Muscle of leg (tissue), 16 donors: ENCODE data around the gene KDM8. TPM values are rescaled to one million over a fixed set of nuclear protein-coding genes. Genes with fewer than 3 reads are reported as not detected.

Source experiments
- DNase-seq: peaks from one replicate; pipeline ENCODE4 v3.0.0; 2013
- H3K27ac ChIP-seq: one replicate; pipeline ENCODE4 v1.5.1; 2013; ENCODE audit warnings: mild to moderate bottlenecking, low read length, control low read depth
- H3K27me3 ChIP-seq: one replicate; pipeline ENCODE4 v1.6.1; 2013; ENCODE audit warnings: low read length; ENCODE audit not compliant: control insufficient read depth, insufficient read depth
- H3K36me3 ChIP-seq: one replicate; pipeline ENCODE4 v1.6.1; 2013; ENCODE audit warnings: low read length; ENCODE audit not compliant: control insufficient read depth, insufficient read depth
- H3K4me1 ChIP-seq: one replicate; pipeline ENCODE4 v1.6.1; 2013; ENCODE audit warnings: low read length; ENCODE audit not compliant: control insufficient read depth, insufficient read depth
- H3K4me3 ChIP-seq: one replicate; pipeline ENCODE4 v1.5.1; 2013; ENCODE audit warnings: low read length, control low read depth
- H3K9me3 ChIP-seq: replicated peaks from 2 replicates; pipeline ENCODE4 v1.6.1; 2013; ENCODE audit warnings: low read depth, low read length; ENCODE audit not compliant: control insufficient read depth
- WGBS: methylation state at CpG from one replicate; pipeline ENCODE4 v1.1.5; 2013; ENCODE audit warnings: missing lambda C conversion rate; ENCODE audit not compliant: insufficient coverage; 5-methylcytosine and 5-hydroxymethylcytosine counted together
- long read RNA-seq, 11 donors: transcript quantifications; one replicate each; lab custom pipeline, GENCODE V29; 2026
- polyA plus RNA-seq, 8 donors: library from polyadenylated mRNA; unstranded; fragments of 120-200 nt; gene quantifications; one replicate each; pipeline versions ENCODE4 v1.2.1 to v1.2.3, GENCODE V29; 2013; ENCODE audit warnings: inconsistent platforms in 1 of 8, low replicate concordance in 1 of 8; ENCODE audit not compliant: insufficient read length in 8 of 8, insufficient read depth in 1 of 8
- total RNA-seq: library from RNA; stranded (reverse); fragments of 120-200 nt; gene quantifications from one replicate; pipeline ENCODE4 v1.2.4, GENCODE V29; 2013

The KDM8 gene
- total RNA-seq: 5.4 TPM
- 1 to 10 TPM; 4.1 to 7.8 (median 5.5) TPM for polyA plus RNA-seq
- long read RNA-seq, donor 1: 0 reads
- long read RNA-seq, donor 2: 0 reads
- long read RNA-seq, donor 3, partial matches to known transcripts: 0 of 2 reads
- long read RNA-seq, donor 3, other reads (novel, unspliced or antisense): 0 of 2 reads
- long read RNA-seq, donor 4: 0 reads
- long read RNA-seq, donor 5: 0 reads
- long read RNA-seq, donor 6, partial matches to known transcripts: 0 of 1 reads
- long read RNA-seq, donor 6, other reads (novel, unspliced or antisense): 0 of 1 reads
- long read RNA-seq, donor 7, partial matches to known transcripts: 0 of 1 reads
- long read RNA-seq, donor 7, other reads (novel, unspliced or antisense): 0 of 1 reads
- long read RNA-seq, donor 8, partial matches to known transcripts: 71 of 71 reads
- long read RNA-seq, donor 8, other reads (novel, unspliced or antisense): 0 of 71 reads
- long read RNA-seq, donor 9, partial matches to known transcripts: 0 of 1 reads
- long read RNA-seq, donor 9, other reads (novel, unspliced or antisense): 0 of 1 reads
- long read RNA-seq, donor 10: 0 reads
- long read RNA-seq, donor 11: 0 reads

- no peaks in the 10 kb centered on the region for H3K27me3 ChIP-seq
- H3K36me3 ChIP-seq: peaks cover 3% of the 10 kb centered on the region
- H3K4me1 ChIP-seq: peaks cover 15% of the 10 kb centered on the region
- no peaks in the 10 kb centered on the region for H3K9me3 ChIP-seq
- H3K27ac ChIP-seq: peak within 1 kb of the TSS; percentile 100
- under 1% methylated on average over 70 of the region's 70 CpGs for WGBS
- DNase-seq: peak; percentile 100
- peak within 1 kb of the TSS; percentile 93 for H3K4me3 ChIP-seq
These were observed at the start of gene KDM8 for GRCh38 chr16:27203507-27204311. KDM8 (plus strand) TSS chr16:27203526; CDS start chr16:27210124, 6,598 bp downstream.

- 22% methylated on average over 12 of the region's 24 CpGs for whole genome bisulfite sequencing
- H3K27me3 ChIP-seq: no peaks in the 10 kb centered on the region
- H3K36me3 ChIP-seq: no peaks in the 10 kb centered on the region
- peaks cover 5% of the 10 kb centered on the region for H3K4me1 ChIP-seq
- no peak overlapping the region for H3K27ac ChIP-seq
- no peaks in the 10 kb centered on the region for H3K9me3 ChIP-seq
- H3K4me3 ChIP-seq: no peak overlapping the region
- peak; percentile 54 for DNase-seq
These were observed 48.4 kb upstream of the KDM8 start for GRCh38 chr16:27154705-27155521.

- H3K4me1 ChIP-seq: peaks cover 5% of the 10 kb centered on the region
- no peak overlapping the region for H3K4me3 ChIP-seq
- H3K36me3 ChIP-seq: no peaks in the 10 kb centered on the region
- H3K27ac ChIP-seq: no peak overlapping the region
- WGBS: 45% methylated on average over 2 of the region's 3 CpGs
- DNase-seq: no peak
- no peaks in the 10 kb centered on the region for H3K9me3 ChIP-seq
- H3K27me3 ChIP-seq: no peaks in the 10 kb centered on the region
These were observed 46.7 kb upstream of the KDM8 start for GRCh38 chr16:27156579-27156978.

GRCh38 chr16:27161398-27161797 lies 41.9 kb upstream of the KDM8 start:
- no peak overlapping the region for H3K4me3 ChIP-seq
- peaks cover 5% of the 10 kb centered on the region for H3K4me1 ChIP-seq
- no peaks in the 10 kb centered on the region for H3K27me3 ChIP-seq
- 69% methylated on average over 3 of the region's 3 CpGs for WGBS
- no peaks in the 10 kb centered on the region for H3K36me3 ChIP-seq
- H3K27ac ChIP-seq: no peak overlapping the region
- DNase-seq: no peak
- peaks cover 12% of the 10 kb centered on the region for H3K9me3 ChIP-seq

- Histone ChIP-seq H3K27me3 (no peaks in the 10 kb centered on the region), H3K27ac (no peak overlapping the region), H3K4me3 (no peak overlapping the region), H3K9me3 (peaks cover 12% of the 10 kb centered on the region), H3K36me3 (no peaks in the 10 kb centered on the region), H3K4me1 (peaks cover 5% of the 10 kb centered on the region)
- DNase-seq: peak; percentile 71
These were observed 39.0 kb upstream of the KDM8 start for GRCh38 chr16:27164352-27164751.

- Histone ChIP-seq H3K36me3 (no peaks in the 10 kb centered on the region), H3K27me3 (no peaks in the 10 kb centered on the region), H3K9me3 (peaks cover 12% of the 10 kb centered on the region), H3K4me3 (no peak overlapping the region), H3K27ac (no peak overlapping the region), H3K4me1 (peaks cover 5% of the 10 kb centered on the region)
- no peak for DNase-seq
- 85% methylated on average over 2 of the region's 3 CpGs for WGBS
These were observed 37.8 kb upstream of the KDM8 start for GRCh38 chr16:27165576-27165975.

- Histone ChIP-seq H3K27ac (no peak overlapping the region), H3K4me3 (no peak overlapping the region), H3K27me3 (no peaks in the 10 kb centered on the region), H3K4me1 (peaks cover 5% of the 10 kb centered on the region), H3K9me3 (peaks cover 5% of the 10 kb centered on the region), H3K36me3 (no peaks in the 10 kb centered on the region)
- WGBS: no CpG with 5 or more reads among the region's 8 CpGs
- no peak for DNase-seq
These were observed 34.5 kb upstream of the KDM8 start for GRCh38 chr16:27168790-27169189.

GRCh38 chr16:27169511-27170071 lies 33.7 kb upstream of the KDM8 start:
- Histone ChIP-seq H3K4me3 (no peak overlapping the region), H3K27ac (no peak overlapping the region), H3K27me3 (no peaks in the 10 kb centered on the region), H3K4me1 (no peaks in the 10 kb centered on the region), H3K9me3 (peaks cover 3% of the 10 kb centered on the region), H3K36me3 (no peaks in the 10 kb centered on the region)
- WGBS: 47% methylated on average over 4 of the region's 6 CpGs
- no peak for DNase-seq

GRCh38 chr16:27171584-27171983 lies 31.7 kb upstream of the KDM8 start:
- Histone ChIP-seq H3K27ac (no peak overlapping the region), H3K4me1 (no peaks in the 10 kb centered on the region), H3K27me3 (no peaks in the 10 kb centered on the region), H3K4me3 (no peak overlapping the region), H3K9me3 (peaks cover 3% of the 10 kb centered on the region), H3K36me3 (no peaks in the 10 kb centered on the region)
- WGBS: 100% methylated on average over 2 of the region's 4 CpGs
- DNase-seq: no peak
